ENCODE measurements around the gene WDR49.

The WDR49 gene

DNA sequence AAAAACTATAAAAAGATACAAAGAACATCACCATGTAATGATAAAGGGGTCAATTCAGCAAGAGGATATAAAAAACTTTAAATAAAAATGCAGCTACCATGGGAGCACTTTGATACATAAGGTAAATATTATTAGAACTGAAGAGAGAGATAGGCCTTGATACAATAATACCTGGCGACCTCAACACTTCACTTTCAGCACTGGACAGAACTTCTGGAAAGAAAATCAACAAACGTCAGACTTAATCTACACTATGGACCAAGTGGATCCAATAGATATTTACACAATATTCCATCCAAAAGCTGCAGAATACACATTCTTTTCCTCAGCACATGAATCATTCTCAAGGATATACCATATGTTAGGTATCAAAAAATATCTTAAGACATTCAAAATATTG lies 42.0 kb downstream of the WDR49 start:
- DNase-seq = no peak

DNA sequence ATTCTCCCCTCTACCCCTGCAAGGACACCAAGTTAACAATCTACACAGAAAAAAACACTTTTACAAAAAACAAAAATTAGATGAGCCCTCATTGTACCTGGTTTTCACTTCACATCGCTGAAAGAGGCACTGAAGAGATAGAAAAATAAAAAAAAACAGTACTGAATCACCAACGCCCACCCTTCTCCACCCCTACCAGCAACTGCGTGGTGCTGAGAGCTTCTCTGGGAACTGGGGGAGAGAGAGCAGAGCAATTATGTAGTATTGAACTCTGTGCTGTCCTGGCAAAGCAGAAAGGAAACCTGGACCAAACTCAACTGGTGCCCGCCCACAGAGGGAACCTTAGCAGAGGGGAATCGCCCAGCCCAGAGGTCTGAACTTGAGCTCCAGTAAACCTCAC lies 44.6 kb downstream of the WDR49 start:
- DNase-seq = no peak

DNA sequence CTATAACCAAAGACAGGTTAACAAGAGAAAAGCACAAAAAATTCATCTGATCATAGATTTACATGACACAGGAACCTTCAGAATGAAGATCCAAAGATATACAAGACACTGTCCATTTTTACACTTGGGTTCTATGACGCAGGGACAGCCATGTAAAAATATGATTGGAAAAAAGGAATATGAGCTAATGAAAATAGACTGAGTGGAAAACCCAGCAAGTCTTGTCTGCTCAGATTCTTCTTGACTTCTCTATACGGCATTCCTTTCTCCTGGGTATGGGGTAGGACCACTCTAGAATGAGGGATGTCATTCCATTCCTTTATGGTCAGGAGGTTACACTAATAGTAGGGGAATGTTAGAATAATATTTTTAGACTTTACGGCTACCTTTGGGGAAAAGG lies 46.9 kb downstream of the WDR49 start:
- no peak for DNase-seq

DNA sequence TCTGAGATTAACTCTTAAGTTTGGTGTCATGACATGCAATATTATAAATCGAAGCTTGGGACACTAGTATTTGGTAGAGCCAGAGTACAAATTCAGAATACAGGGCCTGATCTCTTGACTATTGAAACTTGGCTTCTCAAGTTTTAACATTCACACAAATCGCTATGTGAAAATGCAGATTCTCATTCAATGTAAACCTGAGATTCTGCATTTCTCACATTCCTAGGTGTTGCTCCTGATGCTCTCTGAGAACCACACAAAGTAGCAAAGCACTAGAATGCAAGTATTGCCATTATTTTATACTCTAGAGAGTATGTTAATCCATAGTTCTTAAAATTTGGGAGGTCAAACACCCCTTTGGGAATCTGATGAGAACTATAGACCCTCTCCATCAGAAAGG lies 47.9 kb downstream of the WDR49 start:
- no peak for DNase-seq

DNA sequence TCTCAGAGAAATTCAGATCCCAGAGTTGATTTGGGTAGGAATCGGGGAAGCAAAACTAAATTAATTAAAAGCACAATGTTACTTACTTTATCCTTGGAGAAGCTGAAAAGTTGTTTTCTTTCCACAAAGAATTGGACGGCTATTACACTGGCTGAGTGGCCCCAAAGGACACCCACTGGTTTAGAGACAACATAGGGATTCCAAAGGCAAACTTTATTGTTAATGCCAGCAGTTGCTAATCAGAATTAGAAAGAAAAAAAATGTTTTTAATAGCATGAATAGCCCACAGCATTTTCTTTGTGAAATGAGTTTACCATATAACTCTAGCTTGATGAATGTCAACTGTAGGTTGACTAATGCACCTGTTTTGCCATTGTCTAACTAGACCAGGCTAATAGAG lies 51.7 kb downstream of the WDR49 start:
- no peak for DNase-seq

DNA sequence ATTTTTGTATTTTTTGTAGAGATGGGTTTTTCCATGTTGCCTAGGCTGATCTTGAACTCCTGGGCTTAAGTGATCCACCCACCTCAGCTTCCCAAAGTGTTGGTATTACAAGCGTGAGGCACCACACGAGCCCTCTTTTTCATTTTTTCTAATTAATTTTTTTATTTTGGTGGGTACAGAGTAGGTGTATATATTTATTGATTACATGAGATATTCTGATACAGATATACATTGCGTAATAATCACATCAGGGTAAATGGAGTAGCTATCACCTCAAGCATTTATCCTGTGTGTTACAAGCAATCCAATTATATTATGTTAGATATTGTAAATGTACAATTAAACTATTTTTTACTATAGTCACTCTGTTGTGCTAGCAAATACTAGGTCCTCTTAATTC lies 66.1 kb downstream of the WDR49 start:
- no peak for DNase-seq

DNA sequence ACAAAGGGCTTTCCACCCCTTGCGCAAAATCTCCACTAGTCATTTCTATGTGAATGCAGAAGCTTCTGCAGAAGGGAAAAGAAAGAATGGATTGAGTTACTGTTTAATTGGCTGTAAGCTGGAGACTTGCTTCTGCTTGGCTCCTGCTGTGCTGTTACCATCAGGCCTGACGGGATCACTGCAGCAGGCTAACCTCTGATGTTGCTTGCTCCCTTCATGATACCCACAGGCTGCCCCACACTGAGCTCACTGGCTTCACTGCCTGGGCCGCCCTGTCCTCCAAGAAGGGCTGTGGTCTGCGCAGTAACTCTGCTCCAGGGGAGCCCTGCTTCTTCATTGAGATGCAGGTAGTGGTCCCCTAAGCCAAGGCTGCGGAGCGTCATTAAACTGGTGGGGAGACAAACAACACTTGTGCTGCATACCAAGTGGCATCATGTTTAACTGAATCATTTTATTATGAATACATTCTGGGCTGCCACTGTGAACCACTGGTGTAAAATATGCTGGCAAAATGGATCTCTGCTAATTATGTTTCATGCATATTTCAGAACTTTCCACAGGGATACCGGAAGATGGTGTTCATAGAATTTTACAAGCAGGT lies 78.6 kb downstream of the WDR49 start:
- DNase-seq = no peak

DNA sequence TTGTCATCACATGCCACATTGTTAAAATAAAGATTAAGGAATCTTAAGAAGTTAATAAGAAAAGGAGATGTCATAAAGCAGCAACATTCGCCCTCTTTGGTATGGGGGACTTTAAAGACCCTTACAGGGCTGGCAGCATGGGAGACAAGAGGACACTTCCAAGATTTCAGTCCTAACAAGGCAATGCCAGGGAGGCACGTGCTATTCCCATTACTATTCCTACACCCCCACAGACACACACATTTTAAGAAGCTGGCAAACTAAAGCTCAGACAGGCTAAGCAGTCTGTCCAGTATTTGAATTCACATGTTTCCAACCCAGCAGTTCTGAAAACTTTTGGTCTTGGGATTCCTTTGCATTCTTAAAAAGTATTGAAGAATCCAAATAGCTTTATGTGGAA lies 80.8 kb downstream of the WDR49 start:
- DNase-seq = no peak

DNA sequence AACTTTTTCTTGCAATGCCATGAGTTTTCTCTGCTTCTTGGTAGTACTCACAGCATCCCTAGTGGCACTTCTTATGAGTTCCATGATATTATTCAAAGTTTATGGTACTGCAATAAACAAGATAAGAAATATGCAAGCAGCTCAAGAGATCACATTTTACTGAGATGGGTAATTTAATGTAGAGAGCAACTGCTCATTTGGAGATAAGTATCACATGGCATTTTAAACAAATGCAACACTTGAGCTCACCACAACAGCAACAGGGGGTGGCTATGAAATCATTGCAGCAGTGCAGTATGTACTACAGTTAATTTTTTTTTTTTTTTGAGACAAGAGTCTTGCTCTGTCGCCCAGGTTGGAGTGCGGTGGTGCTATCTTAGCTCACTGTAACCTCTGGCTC lies 85.1 kb downstream of the WDR49 start:
- no peak for DNase-seq

DNA sequence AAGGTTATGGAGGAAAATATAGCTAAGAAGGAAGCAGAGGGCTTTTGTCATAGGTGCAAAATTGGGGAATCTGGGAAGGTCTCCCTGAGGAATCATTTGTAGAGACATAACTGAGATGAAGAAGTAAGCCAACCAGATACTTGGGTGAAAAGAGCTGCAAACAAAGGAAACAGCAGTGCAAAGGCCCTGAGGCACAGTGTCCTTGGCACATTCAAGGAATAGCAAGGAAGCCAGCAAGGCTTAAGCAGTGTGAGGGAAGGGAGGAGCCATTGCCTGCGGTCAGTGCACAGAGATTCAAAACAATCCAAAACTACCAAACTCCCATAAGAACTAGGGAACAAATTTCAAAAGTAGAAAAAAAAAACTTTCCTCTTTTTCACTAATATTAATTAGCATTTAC lies 88.3 kb downstream of the WDR49 start:
- DNase-seq = no peak

DNA sequence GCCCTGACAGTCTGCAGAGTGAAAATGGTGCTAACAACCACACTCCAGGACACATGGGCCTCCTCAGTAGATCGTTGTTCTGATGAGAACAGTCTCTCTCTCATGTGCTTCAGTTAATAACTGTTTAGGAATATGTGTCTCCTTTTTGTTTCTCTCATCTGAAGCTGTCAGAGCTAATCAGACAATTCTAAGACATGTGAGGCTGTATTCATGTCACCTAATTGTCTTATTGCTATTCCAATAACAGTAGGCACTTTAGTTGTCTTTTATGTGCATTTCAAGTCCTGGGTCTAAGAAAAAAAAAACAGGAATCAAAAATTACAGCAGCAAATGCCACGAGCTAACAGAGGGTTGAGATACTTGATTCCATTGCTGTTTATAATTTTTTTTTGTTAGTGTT lies 89.1 kb downstream of the WDR49 start:
- DNase-seq = no peak

DNA sequence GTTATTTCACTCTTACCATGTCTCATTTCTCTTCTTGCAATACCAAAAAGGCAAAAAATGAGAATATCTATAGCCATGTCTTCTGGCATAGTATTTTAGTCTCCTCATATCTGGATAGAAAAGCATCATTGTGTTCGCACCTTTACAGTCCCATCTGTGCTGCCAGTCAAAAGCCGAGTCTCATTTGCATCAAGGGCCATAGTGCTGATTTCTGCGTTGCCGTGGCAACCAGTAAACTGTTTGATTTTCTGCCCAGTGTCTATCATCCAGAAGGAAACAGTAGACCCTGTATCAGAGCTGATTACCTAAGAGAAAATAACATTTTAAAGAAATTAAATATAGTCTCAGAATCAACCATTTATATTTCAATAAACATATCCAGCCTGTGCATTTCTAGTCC lies 93.8 kb downstream of the WDR49 start:
- no peak for DNase-seq

DNA sequence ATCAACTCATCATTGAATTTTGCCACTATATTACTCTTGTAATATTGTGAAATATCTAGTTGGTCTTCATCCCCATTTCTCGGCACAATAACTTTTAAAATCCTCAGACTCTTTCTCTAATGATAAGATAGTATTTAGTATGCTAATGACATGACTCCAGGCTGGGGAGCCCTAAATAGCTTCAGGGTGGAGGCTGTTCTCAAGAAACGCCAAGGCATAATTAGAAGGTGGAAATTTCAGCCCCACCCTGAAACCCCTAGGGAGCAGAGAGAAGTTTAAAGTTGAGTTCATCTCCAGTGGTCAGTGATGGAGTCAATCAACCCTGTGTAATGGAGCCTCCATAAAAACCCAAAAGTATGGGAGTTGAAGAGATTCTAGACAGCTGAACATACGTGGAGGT lies 98.8 kb downstream of the WDR49 start:
- no peak for DNase-seq

DNA sequence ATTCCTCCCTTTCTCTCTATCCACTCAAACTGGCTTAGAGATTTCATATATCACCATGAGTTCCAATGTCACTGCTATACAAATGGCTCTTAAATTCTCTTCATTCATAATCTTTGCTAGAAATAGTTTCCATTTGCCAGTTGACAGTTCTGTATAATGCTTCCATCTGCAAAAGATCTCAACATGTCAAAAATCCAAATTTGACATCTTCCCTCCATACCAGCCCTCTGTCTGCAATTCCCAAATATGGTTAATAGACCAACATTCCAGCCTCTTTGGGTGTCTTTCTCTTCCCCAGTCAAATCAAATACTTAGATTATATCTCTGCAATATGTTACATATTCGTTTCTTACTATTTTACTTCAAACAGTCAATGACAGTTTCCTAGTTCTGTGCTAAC lies 115.7 kb downstream of the WDR49 start:
- DNase-seq = no peak

DNA sequence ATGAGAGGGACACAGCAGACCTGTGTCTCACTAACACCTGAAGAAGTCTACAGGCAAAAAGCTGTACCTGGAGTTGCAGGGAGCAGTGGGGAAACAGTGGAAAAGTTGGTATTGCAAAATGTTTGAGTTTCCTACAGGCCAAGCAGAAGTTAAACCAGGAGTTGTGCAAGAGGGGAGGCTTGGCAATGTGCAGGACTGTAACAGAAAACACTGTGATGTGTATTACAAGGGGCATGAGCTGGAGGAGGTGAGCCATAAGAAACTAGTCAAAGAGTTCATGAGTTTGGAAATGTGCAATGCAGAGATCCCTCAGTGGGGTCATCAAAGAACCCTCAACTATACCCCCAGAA lies 132.8 kb downstream of the WDR49 start:
- no peak for DNase-seq

DNA sequence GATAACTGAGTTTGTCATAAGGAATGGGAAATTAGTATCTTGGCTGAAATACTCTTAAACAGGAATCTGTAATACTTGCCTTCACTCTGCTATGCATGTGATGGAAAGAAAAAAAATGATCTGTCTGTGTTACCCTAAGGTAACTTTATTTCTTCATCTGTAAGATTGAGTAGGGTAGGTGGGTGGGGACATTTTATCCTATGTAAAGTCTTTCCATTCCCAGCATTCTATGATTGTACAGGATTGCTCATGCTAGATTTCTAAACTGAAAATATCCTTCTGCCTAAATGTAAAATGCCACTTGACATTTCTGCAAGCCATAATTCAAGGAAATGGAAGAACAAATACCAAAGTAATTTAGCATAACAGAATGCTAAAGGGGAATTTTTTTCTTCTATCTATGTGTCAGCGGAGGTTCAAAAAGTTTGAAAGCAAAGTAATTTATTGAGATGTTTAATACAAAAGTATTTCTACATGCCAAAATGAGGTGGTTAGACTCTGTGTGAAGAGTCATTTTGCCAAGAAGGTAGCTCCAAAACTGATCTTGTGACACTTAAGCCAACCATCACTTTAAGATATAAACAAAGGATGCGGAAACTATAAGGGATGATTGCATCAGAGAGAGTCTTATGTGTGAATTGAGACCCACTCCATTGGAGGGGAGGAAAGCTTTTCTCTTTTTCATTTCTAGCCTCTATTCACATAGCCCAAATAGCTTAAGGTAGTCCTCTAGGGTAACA lies 133.3 kb downstream of the WDR49 start:
- no peak for DNase-seq

DNA sequence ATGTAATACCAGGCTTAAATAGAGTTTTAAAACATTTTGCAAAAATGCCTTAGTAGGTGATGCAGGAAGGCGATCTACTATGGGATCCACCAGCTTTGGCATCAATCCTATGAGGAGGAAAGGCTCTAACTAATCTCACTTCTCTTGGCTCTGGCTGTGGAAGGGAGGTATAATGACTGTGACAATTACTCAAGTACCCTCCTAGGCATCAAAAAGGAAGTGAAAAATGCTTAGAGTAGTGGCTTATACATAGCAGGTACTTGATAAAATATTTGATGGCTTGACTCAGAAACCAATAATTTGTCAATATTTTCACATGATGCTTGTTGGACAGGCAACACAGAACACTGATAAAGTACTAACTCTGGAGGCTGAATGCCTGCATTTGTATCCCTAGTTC lies 145.8 kb downstream of the WDR49 start:
- no peak for DNase-seq

DNA sequence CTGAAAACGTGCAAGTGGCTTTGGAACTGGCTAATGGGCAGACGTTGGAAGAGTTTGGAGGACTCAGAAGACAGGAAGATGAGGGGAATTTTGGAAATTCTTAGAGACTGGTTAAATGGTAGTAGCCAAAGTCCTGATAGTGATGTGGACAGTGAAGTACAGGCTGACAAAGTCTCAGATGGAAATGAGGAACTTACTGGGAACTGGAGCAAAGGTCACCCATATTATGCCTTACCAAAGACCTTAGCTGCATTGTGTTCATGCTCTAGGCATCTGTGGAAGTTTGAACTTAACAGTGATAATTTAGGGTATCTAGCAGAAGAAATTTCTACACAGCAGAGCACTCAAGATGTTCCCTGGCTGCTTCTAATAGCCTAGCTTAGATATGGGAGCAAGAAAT lies 151.3 kb downstream of the WDR49 start:
- no peak for DNase-seq

DNA sequence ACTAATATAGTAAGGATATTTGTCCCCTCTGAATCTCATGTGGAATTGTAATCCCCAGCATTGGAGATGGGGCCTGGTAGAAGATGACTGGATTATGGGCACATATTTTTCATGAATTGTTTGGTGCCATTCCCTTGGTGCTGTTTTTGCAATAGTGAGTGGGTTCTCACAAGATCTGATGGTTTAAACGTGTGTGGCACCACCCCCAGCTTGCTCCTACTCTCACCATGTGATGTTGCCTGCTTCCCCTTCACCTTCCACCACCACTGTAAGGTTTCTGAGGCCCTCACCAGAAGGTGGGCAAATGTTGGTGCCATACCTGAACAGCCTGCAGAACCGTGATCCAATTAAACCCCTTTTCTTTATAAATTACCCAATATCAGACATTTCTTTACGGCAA lies 151.8 kb downstream of the WDR49 start:
- no peak for DNase-seq

DNA sequence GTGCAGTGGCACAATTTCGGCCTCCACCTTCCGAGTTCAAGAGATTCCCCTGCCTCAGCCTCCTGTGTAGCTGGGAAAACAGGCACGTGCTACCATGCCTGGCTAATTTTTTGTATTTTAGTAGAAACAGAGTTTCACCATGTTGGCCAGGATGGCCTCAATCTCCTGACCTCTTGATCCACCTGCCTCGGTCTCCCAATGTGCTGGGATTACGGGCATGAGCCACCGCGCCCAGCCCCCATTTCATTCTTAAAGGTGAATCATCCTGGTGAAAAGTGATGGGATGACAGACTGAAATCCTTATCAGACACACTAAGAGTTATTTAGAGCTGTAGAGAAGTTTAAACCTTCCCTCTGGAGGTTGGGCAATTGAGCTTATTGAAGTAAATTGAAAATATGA lies 155.8 kb downstream of the WDR49 start:
- no peak for DNase-seq

DNA sequence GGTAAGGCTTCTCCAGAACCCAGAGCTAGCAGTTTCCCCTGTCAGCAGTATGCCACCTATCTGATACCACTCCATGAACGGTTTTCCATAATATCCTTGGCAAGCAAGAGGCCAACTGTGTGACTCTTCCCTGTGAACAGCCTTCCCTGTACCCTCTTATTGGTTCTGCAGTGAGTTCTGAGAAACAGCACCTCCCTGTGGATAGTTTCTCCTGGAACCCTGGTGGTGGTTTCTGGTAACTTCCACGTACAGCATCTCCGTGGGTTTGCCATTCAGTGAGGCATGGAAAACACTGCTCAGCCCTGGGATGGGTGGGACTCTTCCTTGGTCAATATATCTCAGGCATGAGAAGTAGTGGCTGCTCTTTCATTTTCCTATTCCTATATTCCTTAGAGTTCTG lies 160.5 kb downstream of the WDR49 start:
- no peak for DNase-seq

DNA sequence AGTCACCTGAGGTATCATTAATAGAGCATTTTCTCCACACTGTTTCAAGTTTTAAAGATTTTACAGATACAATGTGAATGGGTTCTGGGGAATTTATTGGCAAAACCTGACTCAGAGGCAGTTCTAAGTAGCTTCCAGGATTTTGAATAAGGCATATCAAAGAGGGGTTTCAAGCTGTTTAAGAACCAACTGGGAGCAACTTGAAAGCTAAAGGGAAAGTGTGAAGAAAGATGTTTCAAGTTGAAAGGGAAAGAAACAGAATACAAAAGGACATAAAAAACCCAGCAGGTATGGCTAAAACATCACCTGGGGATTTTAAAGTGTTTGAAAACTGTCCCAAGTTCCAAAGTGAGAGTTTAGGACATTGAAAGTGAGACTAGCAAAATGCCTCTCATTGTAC lies 162.1 kb downstream of the WDR49 start:
- no peak for DNase-seq

DNA sequence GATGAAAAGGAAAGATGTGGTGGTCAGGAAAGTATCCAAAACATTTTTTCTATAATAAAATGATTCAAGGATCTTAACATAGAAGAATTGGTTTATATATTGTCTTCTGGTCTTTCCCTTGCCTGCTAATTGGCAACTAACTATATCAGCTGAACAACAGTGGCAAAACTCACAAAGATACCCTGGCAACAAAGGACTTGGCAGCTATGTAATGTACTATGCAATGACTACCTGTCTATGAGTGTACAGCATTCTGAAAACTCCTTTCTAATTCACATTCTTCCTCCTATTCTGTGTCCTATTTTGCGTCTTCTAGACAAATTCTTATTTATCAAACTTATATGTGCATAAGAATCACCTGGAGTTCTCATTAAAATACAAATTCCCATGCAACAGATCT lies 164.2 kb downstream of the WDR49 start:
- DNase-seq = no peak

DNA sequence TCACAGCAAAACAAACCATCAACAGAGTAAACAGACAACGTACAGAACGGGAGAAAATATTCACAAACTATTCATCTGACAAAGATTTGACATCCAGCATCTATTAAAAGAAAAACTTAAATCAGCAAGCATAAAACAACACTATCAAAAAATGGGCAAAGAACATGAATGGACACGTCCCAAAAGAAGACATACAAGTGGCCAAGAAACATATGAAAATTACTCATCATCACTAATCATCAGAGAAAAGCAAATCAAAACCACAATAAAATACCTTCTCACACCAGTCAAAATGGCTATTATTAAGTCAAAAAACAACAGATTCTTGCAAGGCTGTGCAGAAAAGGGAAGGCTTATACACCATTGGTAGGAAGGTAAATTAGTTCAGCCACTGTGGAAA lies 166.2 kb downstream of the WDR49 start:
- DNase-seq = no peak

DNA sequence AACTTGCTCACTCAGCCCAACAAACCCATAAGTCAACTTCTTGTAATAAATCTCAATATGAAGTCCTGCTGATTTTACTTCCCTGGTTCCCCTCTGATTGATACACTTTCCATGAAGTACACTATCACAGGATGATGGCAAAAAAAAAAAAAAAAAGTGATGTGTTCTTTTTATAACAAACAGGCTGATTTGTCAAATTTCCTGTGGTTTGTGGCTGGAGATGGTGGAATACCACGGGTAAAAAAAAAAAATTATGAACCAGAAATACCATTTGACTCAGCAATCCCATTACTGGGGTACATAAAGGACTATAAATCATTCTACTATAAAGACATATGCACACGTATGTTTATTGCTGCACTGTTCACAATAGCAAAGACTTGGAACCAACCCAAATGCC lies 169.2 kb downstream of the WDR49 start:
- DNase-seq = no peak

Data from CD4-positive, alpha-beta T cell treated with Interleukin-21 for 1 hour (primary cell).